Panc1 (cell line): ENCODE results near the gene EEF1E1.

Experiments
- POLR2AphosphoS5 ChIP-seq: IDR thresholded peaks from 2 replicates; pipeline ENCODE4 v1.6.1; 2012; ENCODE audit warnings: mild to moderate bottlenecking, low read depth, low read length, moderate library complexity
- SIN3A ChIP-seq: IDR thresholded peaks from 2 replicates; pipeline ENCODE4 v1.6.1; 2012; ENCODE audit warnings: low read depth, mild to moderate bottlenecking, low read length, moderate library complexity, borderline replicate concordance; ENCODE audit not compliant: insufficient read depth
- TCF7L2 ChIP-seq: IDR thresholded peaks from 2 replicates; pipeline ENCODE4 v1.6.1; 2011; ENCODE audit warnings: mild to moderate bottlenecking, low read depth, low read length, inconsistent platforms
- TF ChIP-seq, protein P1 (sequence below): fragments of 450-650 bp; IDR thresholded peaks from 2 replicates; pipeline ENCODE4 v1.5.1; 2017; ENCODE audit warnings: mild to moderate bottlenecking
- TF ChIP-seq, protein P2 (sequence below), 2 experiments: IDR thresholded peaks; 2 replicates each; pipeline ENCODE4 v1.6.1; 2011 to 2012; ENCODE audit warnings: low read depth in 2 of 2, control low read depth in 1 of 2, low read length in 1 of 2, mild to moderate bottlenecking in 1 of 2, moderate library complexity in 1 of 2; ENCODE audit not compliant: insufficient read depth in 1 of 2

DNA sequence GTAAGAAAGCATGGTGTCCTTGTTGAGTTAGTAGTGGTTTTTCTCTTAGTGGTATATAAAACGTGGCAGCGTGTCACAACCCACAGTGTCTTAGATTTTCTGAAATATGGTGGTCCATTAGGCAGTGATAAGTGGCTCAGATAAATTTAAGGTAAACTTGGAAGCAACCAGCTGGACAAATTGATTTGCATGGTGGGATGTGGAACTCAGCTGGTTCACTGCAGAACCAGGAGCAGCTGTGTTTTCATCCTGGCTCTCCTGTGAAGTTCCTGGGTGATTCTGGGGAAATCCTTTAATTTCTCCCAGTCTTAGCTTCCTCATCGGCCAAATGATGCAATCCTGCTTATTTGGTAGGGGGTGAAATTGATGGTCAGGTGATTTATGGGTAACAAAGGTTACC is 32.9 kb upstream of the EEF1E1 start:
- TF ChIP-seq POLR2AphosphoS5 (no peak), SIN3A (no peak), TCF7L2 (no peak)
- TF ChIP-seq, protein P1, sequence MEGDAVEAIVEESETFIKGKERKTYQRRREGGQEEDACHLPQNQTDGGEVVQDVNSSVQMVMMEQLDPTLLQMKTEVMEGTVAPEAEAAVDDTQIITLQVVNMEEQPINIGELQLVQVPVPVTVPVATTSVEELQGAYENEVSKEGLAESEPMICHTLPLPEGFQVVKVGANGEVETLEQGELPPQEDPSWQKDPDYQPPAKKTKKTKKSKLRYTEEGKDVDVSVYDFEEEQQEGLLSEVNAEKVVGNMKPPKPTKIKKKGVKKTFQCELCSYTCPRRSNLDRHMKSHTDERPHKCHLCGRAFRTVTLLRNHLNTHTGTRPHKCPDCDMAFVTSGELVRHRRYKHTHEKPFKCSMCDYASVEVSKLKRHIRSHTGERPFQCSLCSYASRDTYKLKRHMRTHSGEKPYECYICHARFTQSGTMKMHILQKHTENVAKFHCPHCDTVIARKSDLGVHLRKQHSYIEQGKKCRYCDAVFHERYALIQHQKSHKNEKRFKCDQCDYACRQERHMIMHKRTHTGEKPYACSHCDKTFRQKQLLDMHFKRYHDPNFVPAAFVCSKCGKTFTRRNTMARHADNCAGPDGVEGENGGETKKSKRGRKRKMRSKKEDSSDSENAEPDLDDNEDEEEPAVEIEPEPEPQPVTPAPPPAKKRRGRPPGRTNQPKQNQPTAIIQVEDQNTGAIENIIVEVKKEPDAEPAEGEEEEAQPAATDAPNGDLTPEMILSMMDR = no peak
- TF ChIP-seq, protein P2, sequence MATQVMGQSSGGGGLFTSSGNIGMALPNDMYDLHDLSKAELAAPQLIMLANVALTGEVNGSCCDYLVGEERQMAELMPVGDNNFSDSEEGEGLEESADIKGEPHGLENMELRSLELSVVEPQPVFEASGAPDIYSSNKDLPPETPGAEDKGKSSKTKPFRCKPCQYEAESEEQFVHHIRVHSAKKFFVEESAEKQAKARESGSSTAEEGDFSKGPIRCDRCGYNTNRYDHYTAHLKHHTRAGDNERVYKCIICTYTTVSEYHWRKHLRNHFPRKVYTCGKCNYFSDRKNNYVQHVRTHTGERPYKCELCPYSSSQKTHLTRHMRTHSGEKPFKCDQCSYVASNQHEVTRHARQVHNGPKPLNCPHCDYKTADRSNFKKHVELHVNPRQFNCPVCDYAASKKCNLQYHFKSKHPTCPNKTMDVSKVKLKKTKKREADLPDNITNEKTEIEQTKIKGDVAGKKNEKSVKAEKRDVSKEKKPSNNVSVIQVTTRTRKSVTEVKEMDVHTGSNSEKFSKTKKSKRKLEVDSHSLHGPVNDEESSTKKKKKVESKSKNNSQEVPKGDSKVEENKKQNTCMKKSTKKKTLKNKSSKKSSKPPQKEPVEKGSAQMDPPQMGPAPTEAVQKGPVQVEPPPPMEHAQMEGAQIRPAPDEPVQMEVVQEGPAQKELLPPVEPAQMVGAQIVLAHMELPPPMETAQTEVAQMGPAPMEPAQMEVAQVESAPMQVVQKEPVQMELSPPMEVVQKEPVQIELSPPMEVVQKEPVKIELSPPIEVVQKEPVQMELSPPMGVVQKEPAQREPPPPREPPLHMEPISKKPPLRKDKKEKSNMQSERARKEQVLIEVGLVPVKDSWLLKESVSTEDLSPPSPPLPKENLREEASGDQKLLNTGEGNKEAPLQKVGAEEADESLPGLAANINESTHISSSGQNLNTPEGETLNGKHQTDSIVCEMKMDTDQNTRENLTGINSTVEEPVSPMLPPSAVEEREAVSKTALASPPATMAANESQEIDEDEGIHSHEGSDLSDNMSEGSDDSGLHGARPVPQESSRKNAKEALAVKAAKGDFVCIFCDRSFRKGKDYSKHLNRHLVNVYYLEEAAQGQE (IDR thresholded peaks at IDR 0.05; ENCODE audit: insufficient read depth in 1 of 2, low read depth in 2 of 2, low read length in 1 of 2) = no peak
